Measurements from ENCODE around the gene RNF8.
A peak's percentile ranks its signal among the peaks of the same experiment; 100 is the strongest.
"Not testable (repeated sequence)": the region's sequence is repeated elsewhere in the genome, so short reads cannot be mapped to it uniquely, and the experiment has no call there.

The RNF8 gene

DNA sequence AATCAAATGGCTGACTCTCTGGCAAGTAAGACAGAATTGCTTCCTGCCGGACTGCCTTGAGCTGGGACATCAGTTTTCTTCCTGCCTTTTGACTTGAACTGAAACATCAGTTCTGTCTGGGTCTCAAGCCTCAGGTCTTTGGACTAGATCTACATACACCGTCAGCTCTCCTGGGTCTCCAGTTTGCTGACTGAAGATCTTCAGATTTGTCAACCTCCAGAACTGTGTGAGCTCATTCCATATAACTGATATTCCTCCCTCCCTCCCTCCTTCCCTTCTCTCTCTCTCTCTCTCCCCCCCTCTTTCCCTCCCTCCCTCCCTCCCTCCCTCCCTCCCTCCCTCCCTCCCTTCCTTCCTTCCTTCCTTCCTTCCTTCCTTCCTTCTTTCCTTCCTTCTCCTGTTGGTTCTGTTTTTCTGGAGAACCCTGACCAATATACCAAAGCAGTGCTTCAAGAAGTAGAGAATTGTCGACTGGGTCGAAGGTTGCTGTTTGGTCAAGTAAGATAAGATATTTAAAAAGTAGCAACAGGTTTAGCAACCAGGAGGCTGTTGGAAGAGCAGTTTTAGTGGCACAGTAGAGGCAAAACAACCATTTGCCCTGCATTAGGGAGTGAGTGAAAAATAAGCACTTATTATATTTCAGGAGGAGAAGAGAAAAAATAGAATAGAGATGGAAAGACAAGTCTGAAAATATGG lies 46.2 kb downstream of the RNF8 start:
- DNase-seq (ENCODE audit: low read depth): no peak

- not testable (repeated sequence) for DNase-seq (ENCODE audit: low read depth)
Measured at GRCh38 chr6:37401658-37402057, 47.9 kb downstream of the RNF8 start.

DNA sequence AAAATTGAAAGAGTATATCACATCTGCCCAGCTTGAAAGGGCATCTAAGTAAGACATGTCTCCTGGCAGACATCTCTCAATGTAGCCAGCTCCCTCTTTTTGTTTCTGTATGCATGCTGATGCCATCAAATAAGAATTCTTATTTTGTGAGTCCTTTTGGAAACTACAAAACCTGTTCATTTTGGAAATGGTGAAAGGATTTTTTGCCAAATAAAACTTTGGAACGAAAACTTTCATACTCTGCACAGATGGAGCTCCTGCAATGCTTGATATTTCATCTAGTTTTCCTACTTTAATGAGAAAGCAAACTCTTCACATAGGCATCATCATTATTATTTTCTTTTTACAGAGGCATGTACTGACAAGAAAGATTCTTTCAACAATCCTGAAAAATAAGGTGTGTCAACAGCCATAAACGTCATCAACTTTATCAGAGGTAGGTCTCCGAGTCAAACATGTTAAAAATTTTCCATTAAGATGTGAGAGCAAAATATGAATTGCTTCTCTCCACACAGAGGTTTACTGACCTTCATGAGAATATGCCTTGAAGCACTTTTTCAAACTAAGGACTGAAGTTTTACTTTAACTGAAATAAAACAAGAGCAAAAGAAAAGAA lies 53.1 kb downstream of the RNF8 start:
- no peak for DNase-seq (ENCODE audit: low read depth)

DNA sequence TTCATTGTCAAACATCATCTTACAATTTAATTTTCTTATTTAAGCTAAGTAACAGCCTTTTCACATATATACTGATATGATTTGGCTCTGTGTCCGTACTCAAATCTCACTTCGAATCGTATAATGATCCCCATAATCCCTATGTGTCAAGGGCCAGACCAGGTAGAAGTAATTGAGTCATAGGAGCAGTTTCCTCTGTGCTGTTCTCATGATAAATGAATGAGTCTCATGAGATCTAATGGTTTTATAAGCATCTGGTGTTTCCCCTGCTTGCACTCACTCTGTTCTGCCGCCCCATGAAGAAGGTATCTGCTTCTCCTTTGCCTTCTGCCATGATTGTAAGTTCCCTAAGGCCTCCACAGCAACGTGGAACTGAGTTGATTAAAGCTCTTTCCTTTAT lies 54.2 kb downstream of the RNF8 start:
- DNase-seq (ENCODE audit: low read depth): no peak

DNA sequence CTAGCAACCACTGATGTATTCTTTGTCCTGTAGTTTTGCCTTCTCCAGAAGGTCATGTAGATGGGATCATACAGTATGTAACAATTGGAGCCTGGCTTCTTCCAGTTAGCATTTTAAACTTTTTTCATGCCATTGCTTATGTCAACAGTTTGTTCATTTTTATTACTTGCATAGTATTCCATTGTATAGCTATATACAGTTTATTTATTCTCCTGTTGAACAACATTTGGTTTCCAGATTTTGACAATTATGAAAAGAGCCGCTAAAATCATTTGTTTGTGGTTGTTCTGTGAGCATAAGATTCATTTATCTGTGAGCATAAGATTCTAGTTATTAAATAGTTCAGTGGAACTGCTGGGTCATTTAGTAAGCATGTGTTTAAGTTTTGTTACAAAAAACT lies 55.7 kb downstream of the RNF8 start:
- DNase-seq (ENCODE audit: low read depth): no peak

DNA sequence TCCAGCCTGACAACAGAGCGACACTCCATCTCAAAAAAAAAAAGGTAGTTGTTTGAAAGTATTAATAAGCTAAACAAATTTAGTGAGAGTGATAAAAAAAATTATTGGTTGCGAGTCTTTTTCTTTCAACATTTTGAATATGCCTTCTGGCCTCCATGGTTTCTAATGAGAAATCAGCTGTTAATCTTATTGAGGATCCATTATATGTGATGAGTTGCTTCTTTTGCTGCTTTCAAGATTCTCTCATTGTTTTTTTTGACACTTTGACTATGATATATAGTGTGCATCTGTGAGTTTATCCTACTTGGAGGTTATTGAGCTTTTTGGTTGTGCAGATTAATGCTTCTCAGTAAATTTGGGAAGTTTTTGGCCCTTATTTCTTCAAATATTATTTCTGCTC lies 63.6 kb downstream of the RNF8 start:
- DNase-seq (ENCODE audit: low read depth): no peak

- no peak for DNase-seq (ENCODE audit: low read depth)
Measured at GRCh38 chr6:37418722-37419121, 64.9 kb downstream of the RNF8 start.

- DNase-seq (ENCODE audit: low read depth): no peak
Measured at GRCh38 chr6:37426058-37426944, 72.5 kb downstream of the RNF8 start.

DNA sequence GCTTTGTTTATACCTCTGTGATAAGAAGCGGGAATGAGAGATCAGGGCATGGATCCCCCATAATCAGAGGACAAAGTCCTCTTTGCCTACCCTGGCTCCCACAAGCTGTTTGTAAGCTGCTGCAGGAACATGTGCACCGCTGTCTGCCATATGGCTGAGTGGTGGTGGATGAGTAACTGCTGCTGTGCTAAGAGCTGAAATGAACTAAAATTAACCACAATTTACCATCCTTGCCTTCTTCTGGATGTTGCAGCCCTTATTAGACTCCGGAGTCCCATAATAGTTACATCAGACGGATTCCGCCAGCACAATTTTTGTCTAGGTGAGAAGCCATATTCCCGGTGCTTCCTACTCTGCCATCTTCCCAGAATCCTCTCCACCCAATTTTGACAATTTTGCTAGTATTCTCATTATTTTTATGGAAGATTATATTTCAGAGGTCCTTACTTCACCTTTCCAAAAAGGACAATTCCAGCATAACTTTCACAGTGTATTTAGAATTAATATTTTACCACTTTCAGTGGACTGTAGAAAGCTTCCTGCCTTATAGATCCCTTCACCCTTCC lies 73.2 kb downstream of the RNF8 start:
- DNase-seq (ENCODE audit: low read depth): no peak

GRCh38 chr6:37429352-37429750 lies 75.6 kb downstream of the RNF8 start:
- DNase-seq (ENCODE audit: low read depth): no peak

DNA sequence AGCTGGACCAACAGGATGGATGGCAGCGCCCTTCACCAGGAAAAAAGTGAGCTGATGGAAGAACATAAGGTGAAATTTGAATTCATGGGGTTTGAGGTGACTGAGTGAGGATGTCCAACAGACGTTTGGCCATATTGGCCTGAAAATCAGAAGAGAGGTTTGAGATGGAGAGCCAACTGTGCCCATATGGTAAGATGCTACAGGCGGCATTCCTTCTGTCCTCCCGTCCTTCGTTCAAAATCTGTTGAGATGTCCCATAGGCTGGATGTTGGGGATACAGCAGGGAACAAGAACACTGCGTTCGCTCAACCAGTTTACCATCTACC lies 78.8 kb downstream of the RNF8 start:
- DNase-seq (ENCODE audit: low read depth): no peak

DNA sequence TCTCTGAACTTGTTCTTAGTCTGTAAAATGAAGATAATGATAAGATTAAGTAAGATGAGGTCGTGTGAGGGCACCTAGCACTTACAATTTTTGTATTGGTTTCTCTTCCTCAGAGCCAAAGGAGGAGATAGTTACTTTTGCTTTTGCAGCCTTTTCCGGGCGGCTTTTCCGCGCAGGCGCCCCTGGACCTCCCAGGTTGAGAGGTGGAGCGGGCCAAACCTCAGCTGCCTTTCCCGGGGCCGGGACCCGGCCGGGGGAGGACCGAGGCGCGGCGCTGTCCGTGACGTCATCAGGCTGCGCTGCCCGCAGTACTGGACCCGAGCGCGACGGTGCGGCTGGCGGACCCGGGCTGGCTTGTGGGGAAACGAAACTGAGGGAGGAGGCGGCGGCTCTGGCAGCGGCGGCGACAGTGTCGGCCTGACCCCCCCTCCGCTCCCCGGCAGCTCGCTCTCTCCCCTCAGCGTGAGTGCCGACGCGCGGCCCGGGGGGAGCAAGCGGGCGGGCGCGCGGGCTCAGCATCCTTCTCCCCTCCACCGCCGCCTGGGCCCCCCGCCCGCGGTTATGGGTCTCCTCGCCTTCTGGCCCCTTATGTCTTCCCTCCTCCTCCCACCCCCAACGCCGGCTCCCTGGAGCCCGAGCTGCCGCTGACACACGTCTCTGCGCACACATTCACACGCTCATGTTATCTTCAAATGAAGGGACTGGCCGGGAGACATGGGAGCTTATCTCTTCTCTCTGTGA lies 79.3 kb downstream of the RNF8 start, which contains the start of gene CMTR1:
TSS of gene CMTR1 (plus strand) at position 306 of the 741 bp plus-strand sequence. CDS start 2,409 bp downstream, outside the sequence.
- DNase-seq (ENCODE audit: low read depth): peak; percentile 95

- no peak for DNase-seq (ENCODE audit: low read depth)
Measured at GRCh38 chr6:37433657-37434271, 80.0 kb downstream of the RNF8 start.

GRCh38 chr6:37435373-37435772 lies 81.6 kb downstream of the RNF8 start:
- DNase-seq (ENCODE audit: low read depth): no peak

DNA sequence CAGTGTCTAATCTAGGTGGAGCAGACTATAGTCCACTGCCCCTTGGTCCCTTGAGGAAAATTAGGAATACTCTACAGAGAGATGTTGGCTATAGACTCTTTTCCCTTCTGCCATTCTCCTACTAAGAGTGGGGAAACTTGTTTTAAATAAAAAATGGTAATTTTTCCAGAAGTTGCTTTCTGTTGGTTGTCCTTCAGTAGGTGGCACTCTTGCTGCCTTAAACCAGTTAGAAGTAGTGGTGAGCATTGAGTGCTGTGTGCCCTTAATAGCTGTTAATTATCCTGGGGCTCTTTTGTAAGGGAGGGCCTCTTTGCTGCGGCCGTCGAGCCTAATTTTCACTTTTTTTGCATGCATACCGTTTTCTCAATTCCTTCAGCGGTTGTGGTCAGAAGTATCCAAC lies 82.0 kb downstream of the RNF8 start:
- no peak for DNase-seq (ENCODE audit: low read depth)

DNA sequence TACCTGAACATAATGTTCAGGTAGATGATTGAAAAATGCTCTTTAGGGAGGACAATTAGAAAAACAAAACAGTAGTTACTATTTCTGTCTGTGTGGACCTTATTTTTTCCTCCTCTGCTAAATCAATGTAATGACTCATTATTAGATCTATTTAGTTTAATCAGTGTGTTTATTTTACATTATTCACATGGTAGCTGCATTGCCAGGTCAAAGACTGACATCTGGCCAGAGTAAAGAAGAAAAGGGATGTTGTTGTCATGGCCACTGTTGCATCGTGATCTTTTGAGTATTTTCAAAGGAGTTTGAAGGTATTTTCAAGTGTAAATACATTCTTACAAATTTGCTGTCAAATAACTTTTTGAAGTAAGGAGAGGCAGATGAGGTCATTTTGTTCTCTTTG lies 85.1 kb downstream of the RNF8 start:
- no peak for DNase-seq (ENCODE audit: low read depth)

DNA sequence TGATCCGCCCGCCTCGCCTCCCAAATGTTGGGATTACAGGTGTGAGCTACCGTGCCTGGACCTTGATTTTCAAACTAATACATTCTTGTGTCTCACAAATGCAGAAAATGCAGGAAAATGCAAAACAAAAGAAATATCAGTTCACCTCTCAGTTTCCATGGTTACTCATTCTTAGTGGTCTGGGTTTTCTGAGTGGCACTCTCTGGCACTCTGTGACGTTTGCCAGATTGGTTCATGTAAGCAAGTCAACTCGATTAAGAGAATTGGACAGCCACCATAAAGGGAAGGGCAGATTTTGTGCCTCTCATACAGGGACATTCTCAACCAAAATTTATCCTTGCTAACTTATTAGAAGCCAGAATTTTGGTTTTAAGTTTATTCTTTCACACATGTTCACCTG lies 87.9 kb downstream of the RNF8 start:
- no peak for DNase-seq (ENCODE audit: low read depth)

DNA sequence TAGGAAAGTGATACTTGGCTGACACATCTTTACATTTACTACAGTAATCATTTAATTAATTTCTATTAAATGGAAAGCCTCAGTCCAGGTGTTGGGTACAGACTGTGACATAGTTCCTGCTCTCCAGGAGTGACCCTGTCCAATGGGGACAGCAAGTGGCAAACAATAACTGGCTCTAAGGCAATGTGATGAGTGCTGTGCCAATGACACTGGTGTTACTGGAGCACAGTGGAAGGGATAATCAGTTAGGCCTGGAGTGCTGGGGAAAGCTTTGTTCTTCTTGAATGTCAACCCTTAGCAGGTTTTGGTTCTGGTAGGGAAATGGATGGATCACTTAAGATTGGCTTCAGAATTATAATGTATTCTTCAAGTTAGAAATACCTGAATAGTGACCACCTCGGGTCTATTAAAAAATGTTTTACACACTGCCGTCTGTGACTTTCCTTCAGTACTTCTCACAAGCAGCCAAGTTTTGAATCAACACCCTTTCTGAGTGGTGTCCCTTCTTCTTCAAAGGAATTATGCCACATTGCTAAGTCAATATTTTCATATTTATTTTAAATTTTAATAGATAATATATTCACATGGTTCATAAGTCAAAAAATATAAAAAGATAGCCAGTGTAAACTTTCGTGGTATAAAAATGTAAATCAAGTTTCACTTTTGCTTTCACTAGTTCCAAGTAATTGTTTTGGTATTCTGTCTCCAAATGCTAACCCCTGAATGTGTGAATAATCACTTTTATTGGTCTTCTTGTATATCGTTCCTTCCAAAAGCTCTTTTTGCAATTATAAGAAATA lies 88.8 kb downstream of the RNF8 start:
- no peak for DNase-seq (ENCODE audit: low read depth)

- DNase-seq (ENCODE audit: low read depth): not testable (repeated sequence)
Measured at GRCh38 chr6:37443216-37443542, 89.4 kb downstream of the RNF8 start.
